ENCODE results near the gene TNPO2. TPM values are rescaled to one million over a fixed set of nuclear protein-coding genes. Genes with fewer than 3 reads are reported as not detected.

Gene TNPO2
- total and polyA plus RNA-seq, 2 of the 13 experiments (the other 11 are each of a cell fraction or from before 2014, with no cell fraction given): 31.7 to 61.0 TPM

GRCh38 chr19:12652219-12652618 is 71.5 kb downstream of the TNPO2 start:
- H3K4me3 ChIP-seq (replicated peaks in 1 of 3; ENCODE audit: insufficient read depth in 1 of 3, low read depth in 2 of 3, low read length in 3 of 3): no peak overlapping the region
- H3K9ac ChIP-seq (ENCODE audit: insufficient read depth, low read depth, low read length): no peak overlapping the region
- peaks cover 0 to 11% of the 10 kb centered on the region in 2 experiments; a peak in 4 of 5 replicates for H3K36me3 ChIP-seq (replicated peaks in 1 of 2; ENCODE audit: control insufficient read depth in 1 of 2, insufficient read depth in 2 of 2, low read length in 2 of 2)
- no peaks in the 10 kb centered on the region for H3K4me1 ChIP-seq (ENCODE audit: insufficient read depth, low read length)
- H3K9me3 ChIP-seq (ENCODE audit: low read length): no peaks in the 10 kb centered on the region
- 87% methylated on average over 6 of the region's 6 CpGs for WGBS (ENCODE audit: low lambda C conversion rate)
- no peaks in the 10 kb centered on the region for H3K79me2 ChIP-seq (ENCODE audit: insufficient read depth, low read length)
- H3K27ac ChIP-seq (ENCODE audit: extremely low read length, insufficient read depth, low read length): no peak overlapping the region
- H3K27me3 ChIP-seq (ENCODE audit: control insufficient read depth in 1 of 2, insufficient read depth in 2 of 2, low read length in 2 of 2): no peaks in the 10 kb centered on the region
- H4K20me1 ChIP-seq (ENCODE audit: insufficient read depth, low read length): no peaks in the 10 kb centered on the region
- no peak for DNase-seq (ENCODE audit: low spot score)
- no peak overlapping the region for H2AFZ ChIP-seq (ENCODE audit: low read length)
- CTCF ChIA-PET (ENCODE audit: low intra/inter-chr PET ratio, low total read pairs): no interaction called here
- H3K4me2 ChIP-seq (ENCODE audit: low read depth, low read length): no peak overlapping the region
- no peak for FAIRE-seq
- no TSS peak for BruUV-seq (replicated peaks)
- ATAC-seq: no peak
- POLR2A ChIA-PET: no interaction called here
- in situ Hi-C loops (cut with HindIII; ENCODE audit: extremely low pct_ligation_motif_present, low pct_unique_long_range_greater_than_20kb) (no loop called here), intact Hi-C loops (cut with micrococcal nuclease; ENCODE audit: unreplicated experiment) (no loop called here)
- TF ChIP-seq BRF2 (CRISPR knock-in tag; IDR thresholded peaks at IDR 0.05) (no peak), ZNF225 (CRISPR knock-in tag; IDR thresholded peaks at IDR 0.05) (no peak), RAD21 (CRISPR knock-in tag; IDR thresholded peaks at IDR 0.05) (no peak), NCOA5 (CRISPR knock-in tag; IDR thresholded peaks at IDR 0.05) (no peak), NFKBIZ (CRISPR knock-in tag; IDR thresholded peaks at IDR 0.05) (no peak), ZNF576 (CRISPR knock-in tag; IDR thresholded peaks at IDR 0.05) (no peak), REXO4 (CRISPR knock-in tag; IDR thresholded peaks at IDR 0.05; ENCODE audit: borderline replicate concordance) (no peak), KDM1A (CRISPR knock-in tag; IDR thresholded peaks at IDR 0.05) (no peak), ISL2 (CRISPR knock-in tag; IDR thresholded peaks at IDR 0.05) (no peak), ZNF331 (CRISPR knock-in tag; IDR thresholded peaks at IDR 0.05) (no peak), THAP8 (CRISPR knock-in tag; IDR thresholded peaks at IDR 0.05; ENCODE audit: borderline replicate concordance) (no peak), HNRNPL (IDR thresholded peaks at IDR 0.05; ENCODE audit: low read depth, low read length) (no peak), PAXIP1 (CRISPR knock-in tag; conservative IDR thresholded peaks at IDR 0.05) (no peak), CEBPG (CRISPR knock-in tag; IDR thresholded peaks at IDR 0.05) (no peak), ZNF7 (CRISPR knock-in tag; IDR thresholded peaks at IDR 0.05) (no peak), ZXDC (CRISPR knock-in tag; IDR thresholded peaks at IDR 0.05) (no peak), GRHL1 (CRISPR knock-in tag; conservative IDR thresholded peaks at IDR 0.05) (no peak)
